AG09309 (cell line): ENCODE measurements around the gene ADRM1.
A peak's percentile ranks its signal among the peaks of the same experiment; 100 is the strongest.

Experiments
- DNase-seq: peaks from one replicate; pipeline ENCODE4 v3.0.0-alpha.2; 2010; ENCODE audit warnings: low read depth
- H3K4me3 ChIP-seq: 2 replicates; pipeline ENCODE4 v1.5.1; 2011; ENCODE audit warnings: mild to moderate bottlenecking, low read depth, low read length, moderate library complexity; ENCODE audit not compliant: control insufficient read depth
- CTCF ChIP-seq: IDR thresholded peaks from 2 replicates; pipeline ENCODE4 v1.5.1; 2011; ENCODE audit warnings: mild to moderate bottlenecking, low read depth, low read length, inconsistent platforms; ENCODE audit not compliant: insufficient read depth, control insufficient read depth; ENCODE audit errors: missing control alignments

Gene ADRM1

GRCh38 chr20:62349556-62350097, 46.8 kb downstream of the ADRM1 start:
- no peak overlapping the region for H3K4me3 ChIP-seq
- no peak for DNase-seq
- TF ChIP-seq CTCF = no peak

GRCh38 chr20:62350098-62350628, 47.4 kb downstream of the ADRM1 start:
- no peak for TF ChIP-seq CTCF
- H3K4me3 ChIP-seq = no peak overlapping the region
- no peak for DNase-seq

GRCh38 chr20:62350629-62351422, 48.0 kb downstream of the ADRM1 start:
- no peak for TF ChIP-seq CTCF
- no peak for DNase-seq
- no peak overlapping the region for H3K4me3 ChIP-seq

- no peak for DNase-seq
- TF ChIP-seq CTCF = no peak
- H3K4me3 ChIP-seq = no peak overlapping the region
Measured at GRCh38 chr20:62351469-62352401, 48.9 kb downstream of the ADRM1 start.

- peak; percentile 14 for TF ChIP-seq CTCF
- no peak for DNase-seq
- H3K4me3 ChIP-seq = no peak overlapping the region
Measured at GRCh38 chr20:62352402-62353288, 49.8 kb downstream of the ADRM1 start.
